HG03342 (cell line): ENCODE results near the gene PEX14.

Experiments used
- ATAC-seq: cut with Tn5 transposase; IDR thresholded peaks from one replicate; pipeline ENCODE4 v1.9.1; 2021; ENCODE audit warnings: mild to moderate bottlenecking, moderate library complexity; ENCODE audit not compliant: unreplicated experiment

The PEX14 gene

GRCh38 chr1:10538646-10539355, 64.1 kb downstream of the PEX14 start:
- no peak for ATAC-seq

GRCh38 chr1:10539411-10540043, 64.8 kb downstream of the PEX14 start:
- ATAC-seq = no peak

- no peak for ATAC-seq
Observed at GRCh38 chr1:10540277-10541005, 65.7 kb downstream of the PEX14 start.

DNA sequence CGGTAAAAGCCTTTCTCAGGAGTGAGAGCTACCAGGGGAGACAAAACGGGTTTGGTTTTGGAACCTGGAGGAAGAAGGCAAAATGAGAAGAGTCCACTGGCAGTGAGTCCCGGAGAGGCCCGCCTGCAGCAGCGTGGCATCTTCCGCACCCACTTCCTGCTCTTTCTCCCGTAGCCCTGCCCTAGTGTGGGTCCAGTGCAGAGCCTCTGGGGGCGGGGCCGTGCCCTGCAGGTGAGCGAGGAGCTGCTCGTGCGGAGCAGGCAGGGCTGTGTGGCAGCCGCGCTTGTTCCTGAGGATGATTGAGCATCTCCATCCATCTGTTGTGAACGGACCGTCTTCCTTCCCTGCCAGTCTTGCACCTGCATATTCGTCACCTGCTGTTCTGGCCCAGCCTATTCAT, 66.5 kb downstream of the PEX14 start:
- no peak for ATAC-seq

- no peak for ATAC-seq
Observed at GRCh38 chr1:10544239-10544638, 69.5 kb downstream of the PEX14 start.

DNA sequence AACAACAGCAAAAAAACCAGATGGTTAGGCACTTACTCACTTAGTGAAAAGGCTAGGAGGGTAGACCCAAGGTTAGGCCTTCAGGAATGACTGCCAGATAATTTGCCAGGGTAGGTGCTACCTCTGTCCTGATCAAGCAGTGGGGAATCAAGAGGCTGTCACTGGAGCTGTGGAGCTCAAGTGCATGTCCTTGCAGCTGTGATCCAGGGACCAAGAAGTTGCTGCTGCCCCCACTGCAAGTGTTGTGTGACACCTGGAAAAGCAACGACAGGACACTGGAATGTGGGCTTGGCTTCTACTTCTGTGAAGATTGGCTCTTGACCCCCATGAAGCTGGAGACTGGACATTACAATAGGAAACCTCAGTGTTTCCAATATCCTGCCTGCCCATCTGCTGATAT, 72.1 kb downstream of the PEX14 start:
- no peak for ATAC-seq

GRCh38 chr1:10549904-10550664, 75.3 kb downstream of the PEX14 start:
- ATAC-seq = no peak

DNA sequence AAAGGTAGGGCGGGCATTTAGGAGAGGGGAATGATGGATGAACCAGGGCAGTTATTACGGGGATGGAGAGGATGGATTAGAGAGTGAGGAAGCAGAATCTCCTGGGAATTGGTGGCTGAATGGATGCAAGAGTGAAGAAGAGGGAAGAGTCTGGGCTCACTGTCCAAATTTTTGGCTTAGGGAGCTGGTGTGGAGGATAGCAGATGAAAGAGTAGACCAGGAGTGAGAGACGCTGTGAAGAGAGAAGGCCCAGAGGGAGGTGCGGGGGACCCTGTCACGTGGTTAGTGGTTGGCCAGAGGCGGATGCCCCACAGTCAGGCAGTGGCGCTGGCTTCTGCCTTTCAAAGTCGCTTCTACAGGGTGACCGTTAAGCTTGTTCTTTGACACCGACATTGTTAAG, 78.4 kb downstream of the PEX14 start:
- no peak for ATAC-seq

GRCh38 chr1:10555635-10556429, 81.1 kb downstream of the PEX14 start:
- ATAC-seq = no peak

GRCh38 chr1:10556430-10557005, 81.8 kb downstream of the PEX14 start:
- ATAC-seq = no peak

- no peak for ATAC-seq
Observed at GRCh38 chr1:10557714-10558113, 83.0 kb downstream of the PEX14 start.

- ATAC-seq = no peak
Observed at GRCh38 chr1:10559386-10559785, 84.6 kb downstream of the PEX14 start.

DNA sequence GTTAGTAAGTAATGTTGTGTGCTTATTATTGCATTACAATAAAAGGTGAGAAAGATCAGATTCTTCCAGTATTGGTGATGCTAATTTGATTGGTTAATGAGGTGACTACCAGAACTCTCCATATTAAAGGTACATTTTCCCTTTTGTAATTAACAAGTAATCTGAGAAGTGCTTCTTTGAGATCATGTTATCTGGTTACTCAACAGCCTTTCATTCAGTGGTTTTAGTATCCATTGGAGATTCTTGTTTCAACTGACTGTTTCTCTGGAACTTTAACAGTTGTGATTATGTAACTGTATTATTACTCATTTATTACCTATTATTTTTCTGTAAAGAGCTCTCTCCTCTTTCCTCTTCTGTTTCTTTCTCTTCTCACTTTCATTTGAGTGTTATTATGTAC, 86.7 kb downstream of the PEX14 start:
- ATAC-seq = no peak

DNA sequence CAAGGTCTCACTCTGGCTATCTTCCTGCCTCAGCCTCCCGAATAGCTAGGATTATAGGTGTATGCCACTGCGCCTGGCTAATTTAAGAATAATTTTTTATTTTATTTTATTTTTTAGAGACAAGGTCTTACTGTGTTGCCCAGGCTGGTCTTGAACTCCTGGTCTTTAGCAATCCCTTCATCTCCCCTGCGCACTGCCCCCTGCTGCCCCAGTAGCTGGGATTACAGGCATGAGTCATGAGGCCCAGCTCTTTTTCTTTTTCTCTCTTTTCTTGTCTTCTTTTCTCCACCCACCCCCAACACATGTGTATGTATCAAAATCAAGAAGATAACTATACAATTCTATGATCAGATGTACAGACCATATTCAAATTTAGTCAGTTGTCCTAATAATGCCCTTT, 87.2 kb downstream of the PEX14 start:
- no peak for ATAC-seq

DNA sequence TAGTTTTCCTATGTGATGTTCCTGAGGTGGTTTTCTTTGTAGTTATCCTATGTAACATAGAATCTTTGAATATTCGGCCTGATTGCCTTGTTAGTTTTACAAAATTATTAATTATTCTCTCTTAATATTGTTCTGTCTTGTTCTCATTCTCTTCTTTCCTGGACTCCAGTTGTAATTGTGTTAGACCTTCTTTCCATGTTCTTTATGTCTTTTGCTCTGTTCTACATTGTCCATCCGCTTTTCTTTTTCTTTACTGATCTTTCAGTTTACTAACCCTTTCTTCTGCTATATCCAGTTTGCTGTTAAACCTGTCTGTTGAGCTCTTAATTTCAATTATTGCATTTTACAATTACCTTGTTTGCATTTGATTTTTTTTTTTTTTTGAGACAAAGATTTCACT, 89.3 kb downstream of the PEX14 start:
- no peak for ATAC-seq

- no peak for ATAC-seq
Observed at GRCh38 chr1:10569531-10569930, 94.8 kb downstream of the PEX14 start.

DNA sequence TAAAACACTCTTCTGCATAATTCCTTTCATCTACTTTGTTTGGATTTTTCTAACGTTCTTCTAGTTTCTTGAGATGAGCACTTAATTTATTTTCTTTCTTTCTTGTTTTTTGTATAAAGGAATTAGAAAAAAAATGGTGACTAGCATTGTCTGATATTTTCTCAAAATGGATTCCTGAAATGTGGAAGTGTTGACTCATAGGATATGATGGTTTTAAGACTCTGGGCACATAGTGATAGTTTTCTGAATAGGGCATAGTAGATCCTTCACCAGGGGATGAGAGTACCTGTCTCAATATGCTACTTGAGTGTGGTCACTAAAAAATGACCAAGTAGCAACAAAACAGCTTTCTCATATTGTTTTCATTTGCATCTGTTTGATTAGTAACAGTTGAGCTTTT, 100.9 kb downstream of the PEX14 start:
- no peak for ATAC-seq

DNA sequence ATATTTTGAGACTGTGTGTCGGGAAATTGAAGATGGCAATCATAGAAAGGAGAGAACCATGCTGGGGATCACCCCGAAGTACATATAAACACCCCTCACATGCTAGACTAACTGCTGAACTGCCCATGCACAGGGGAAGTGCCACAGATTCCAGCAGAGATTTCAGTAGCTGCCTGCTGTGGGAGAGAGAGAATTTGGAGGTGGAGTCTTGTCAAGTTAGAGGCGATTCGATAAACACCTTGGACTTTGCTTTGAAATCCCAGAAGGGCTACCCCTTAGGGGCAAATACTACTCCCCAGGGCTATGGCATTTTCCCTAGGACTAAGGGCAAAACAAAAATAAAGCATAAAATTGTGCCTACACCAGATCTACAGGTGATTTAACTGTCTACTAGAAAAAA, 103.3 kb downstream of the PEX14 start:
- ATAC-seq = no peak

DNA sequence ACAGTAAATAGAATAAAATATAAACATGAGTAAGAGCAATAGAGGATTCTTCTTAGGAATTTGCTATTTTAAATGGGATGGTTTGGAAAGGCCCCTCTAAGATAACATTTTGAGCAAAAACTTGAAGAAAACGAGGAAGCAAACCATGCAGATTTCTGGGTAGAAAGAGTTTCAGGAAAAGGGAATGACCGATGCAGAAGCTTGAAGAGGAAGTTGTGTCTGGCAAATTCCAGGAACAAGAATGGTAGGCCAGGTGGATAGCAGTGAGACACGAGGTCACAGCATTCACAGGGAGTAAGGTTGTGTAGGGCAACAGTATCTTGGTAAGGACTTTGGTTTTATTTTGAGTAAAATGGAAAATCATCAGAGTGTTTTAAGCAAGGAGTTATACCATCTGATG, 108.9 kb downstream of the PEX14 start:
- ATAC-seq = no peak

DNA sequence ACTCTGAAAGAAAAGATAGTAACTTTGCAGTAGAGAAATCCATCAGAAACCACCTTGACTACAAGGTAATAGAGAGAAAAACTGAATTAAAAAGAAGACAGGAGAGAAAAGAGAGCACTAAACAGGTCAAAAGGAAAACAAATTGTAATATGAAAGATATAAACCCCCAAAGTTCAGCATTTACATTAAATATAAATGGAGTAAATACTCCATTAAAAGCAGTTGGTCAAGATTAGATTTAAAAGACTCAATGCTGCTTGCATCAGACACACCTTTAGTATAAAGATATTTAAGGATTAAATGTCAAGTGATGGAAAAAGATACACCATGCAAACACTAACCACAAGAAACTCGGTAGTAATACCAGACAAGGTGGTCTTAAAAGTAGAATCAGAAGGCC, 110.5 kb downstream of the PEX14 start:
- no peak for ATAC-seq
